HepG2 (cell line): ENCODE results near the gene PXT1. TPM values are rescaled to one million over a fixed set of nuclear protein-coding genes. Genes with fewer than 3 reads are reported as not detected.

Experiments used
- CSRNP1 ChIP-seq: sonication (generic); formaldehyde crosslinking; IDR thresholded peaks from 2 replicates; pipeline ENCODE4 v1.8.1; 2023; ENCODE audit warnings: mild to moderate bottlenecking, missing genetic modification reagents
- ELK4 ChIP-seq: sonication (generic); formaldehyde crosslinking; IDR thresholded peaks from 2 replicates; pipeline ENCODE4 v1.9.0; 2021; ENCODE audit warnings: missing genetic modification reagents, borderline replicate concordance
- GPBP1L1 ChIP-seq: sonication (generic); formaldehyde crosslinking; IDR thresholded peaks from 2 replicates; pipeline ENCODE4 v1.5.0; 2020; ENCODE audit warnings: mild to moderate bottlenecking, missing genetic modification reagents
- KDM1A ChIP-seq: IDR thresholded peaks from 2 replicates; pipeline ENCODE4 v1.6.1; 2016; ENCODE audit warnings: missing compliant biosample characterization
- MAFG ChIP-seq: sonication (generic); formaldehyde crosslinking; IDR thresholded peaks from 2 replicates; pipeline ENCODE4 v1.5.1; 2020; ENCODE audit warnings: mild to moderate bottlenecking, missing genetic modification reagents
- MIER2 ChIP-seq: IDR thresholded peaks from 2 replicates; pipeline ENCODE4 v1.6.1; 2016; ENCODE audit warnings: missing biosample characterization, missing genetic modification reagents
- MTA1 ChIP-seq: sonication (generic); formaldehyde crosslinking; IDR thresholded peaks from 2 replicates; pipeline ENCODE4 v1.4.0; 2020; ENCODE audit warnings: missing genetic modification reagents, mild to moderate bottlenecking, borderline replicate concordance
- MTA3 ChIP-seq: sonication (generic); formaldehyde crosslinking; IDR thresholded peaks from 2 replicates; pipeline ENCODE4 v1.4.0; 2020; ENCODE audit warnings: missing genetic modification reagents
- PBX2 ChIP-seq: IDR thresholded peaks from 2 replicates; pipeline ENCODE4 v1.6.1; 2016; ENCODE audit warnings: control low read depth
- POGZ ChIP-seq: sonication (generic); formaldehyde crosslinking; IDR thresholded peaks from 2 replicates; pipeline ENCODE4 v1.4.0; 2020; ENCODE audit warnings: mild to moderate bottlenecking, missing genetic modification reagents
- TCF12 ChIP-seq, 2 experiments: fragments of 450-650 bp in 1 of 2; sonication (generic) in 1 of 2; formaldehyde crosslinking in 1 of 2; IDR thresholded peaks; 2 replicates each; pipeline versions ENCODE4 v1.6.1 to v1.8.0; 2017 to 2022; ENCODE audit warnings: antibody characterized with exemption in 1 of 2, mild to moderate bottlenecking in 1 of 2, missing genetic modification reagents in 1 of 2, moderate library complexity in 1 of 2
- ZBTB34 ChIP-seq: sonication (generic); formaldehyde crosslinking; IDR thresholded peaks from 2 replicates; pipeline ENCODE4 v1.8.0; 2022; ENCODE audit warnings: mild to moderate bottlenecking, missing genetic modification reagents
- ZMYM2 ChIP-seq: sonication (generic); formaldehyde crosslinking; IDR thresholded peaks from 2 replicates; pipeline ENCODE4 v1.8.0; 2022; ENCODE audit warnings: mild to moderate bottlenecking, missing genetic modification reagents
- ZNF362 ChIP-seq: sonication (generic); formaldehyde crosslinking; IDR thresholded peaks from 2 replicates; pipeline ENCODE4 v1.4.0; 2020; ENCODE audit warnings: missing genetic modification reagents, mild to moderate bottlenecking, borderline replicate concordance
- ZNF577 ChIP-seq: sonication (generic); formaldehyde crosslinking; IDR thresholded peaks from 2 replicates; pipeline ENCODE4 v1.4.0; 2020; ENCODE audit warnings: mild to moderate bottlenecking, low read depth, missing genetic modification reagents, borderline replicate concordance
- ZNF580 ChIP-seq: IDR thresholded peaks from 2 replicates; pipeline ENCODE4 v1.6.1; 2016; ENCODE audit warnings: low read depth, borderline replicate concordance
- ZNF784 ChIP-seq: sonication (generic); formaldehyde crosslinking; IDR thresholded peaks from 2 replicates; pipeline ENCODE4 v1.5.1; 2020; ENCODE audit warnings: missing genetic modification reagents, mild to moderate bottlenecking, borderline replicate concordance
- polyA plus RNA-seq, 8 experiments: library from polyadenylated mRNA; depleted of rRNA in 3 of 8; stranded (reverse) in 7 of 8; unstranded in 1 of 8; fragments of >200 nt; fragmentation: Illumina TruSeq in 4 of 8; extraction: Trizol in 4 of 8; gene quantifications; 2 replicates each; pipeline versions ENCODE4 v1.2.1 to v1.2.3, GENCODE V29; 2011 to 2016; ENCODE audit warnings: low read depth in 4 of 8, missing spikeins in 1 of 8, mixed read lengths in 1 of 8; ENCODE audit not compliant: insufficient read depth in 1 of 8
- total RNA-seq, 5 experiments: library from RNA; depleted of rRNA; stranded (reverse); fragments of >200 nt; fragmentation: Illumina TruSeq; extraction: Trizol; gene quantifications; 2 replicates each; pipeline ENCODE4 v1.2.3, GENCODE V29; 2016; ENCODE audit warnings: low read depth in 1 of 5

PXT1 gene
- total and polyA plus RNA-seq, 2 of the 13 experiments (the other 11 are each of a cell fraction or from before 2014, with no cell fraction given): 0.04 TPM; not detected in 1

- TF ChIP-seq MAFG (CRISPR knock-in tag): no peak
- TF ChIP-seq ZNF577 (CRISPR knock-in tag): no peak
- TF ChIP-seq POGZ (CRISPR knock-in tag): peak; percentile 95
- TF ChIP-seq ZBTB34 (CRISPR knock-in tag): peak; percentile 44; the same call in 1 of the 2 replicates
- TF ChIP-seq ZNF362: no peak
- TF ChIP-seq MTA3: no peak
- TF ChIP-seq PBX2 (CRISPR knock-in tag): no peak
- TF ChIP-seq ZNF784 (CRISPR knock-in tag): peak; percentile 47; the same call in 1 of the 2 replicates
- TF ChIP-seq TCF12 (IDR thresholded peaks at IDR 0.05): no peak
- TF ChIP-seq TCF12 (CRISPR knock-in tag; IDR thresholded peaks at IDR 0.05): no peak
- no peak; the same call in 1 of the 2 replicates for TF ChIP-seq ZMYM2 (CRISPR knock-in tag)
- TF ChIP-seq ZNF580: peak; percentile 86; the same call in 1 of the 2 replicates
- TF ChIP-seq MTA1 (CRISPR knock-in tag): peak; percentile 86; the same call in 1 of the 2 replicates
- TF ChIP-seq CSRNP1 (CRISPR knock-in tag): peak; percentile 85
- no peak for TF ChIP-seq GPBP1L1 (CRISPR knock-in tag)
- TF ChIP-seq KDM1A (CRISPR knock-in tag): peak; percentile 42; the same call in 1 of the 2 replicates
- TF ChIP-seq ELK4: no peak
- no peak; the same call in 1 of the 2 replicates for TF ChIP-seq MIER2 (CRISPR knock-in tag)
Observed at GRCh38 chr6:36423101-36423824, 19.4 kb downstream of the PXT1 start (continued).
